Peyer's patch (tissue), 4 donors: Measurements from ENCODE around the gene RTN4R.

Source experiments
- CTCF ChIP-seq, 6 experiments: fragments of 450-650 bp in 4 of 6; fragments of 200-600 bp in 2 of 6; sonication (generic) in 1 of 6; IDR thresholded peaks; one replicate each; pipeline ENCODE4 v1.5.1; 2017 to 2019; ENCODE audit warnings: antibody characterized with exemption in 6 of 6, mild to moderate bottlenecking in 3 of 6, moderate library complexity in 1 of 6
- POLR2A ChIP-seq, 2 donors: fragments of 450-650 bp; IDR thresholded peaks; one replicate each; pipeline ENCODE4 v1.5.1; 2017; ENCODE audit warnings: antibody characterized with exemption in 2 of 2, mild to moderate bottlenecking in 2 of 2, moderate library complexity in 2 of 2

- TF ChIP-seq POLR2A (IDR thresholded peaks at IDR 0.05): no peak
- no peak for TF ChIP-seq CTCF (IDR thresholded peaks at IDR 0.05)
These were observed 69.4 kb downstream of the RTN4R start for GRCh38 chr22:20198557-20199319.
